H7 (cell line): ENCODE data around the gene PLPP1. TPM values are rescaled to one million over a fixed set of nuclear protein-coding genes. Genes with fewer than 3 reads are reported as not detected.

Experiments
- DNase-seq: peaks from one replicate; pipeline ENCODE4 v3.0.0; 2012
- H3K27me3 ChIP-seq: 2 replicates; pipeline ENCODE4 v1.6.0; 2011; ENCODE audit warnings: mild to moderate bottlenecking, low read length; ENCODE audit not compliant: control insufficient read depth, insufficient read depth
- H3K36me3 ChIP-seq: replicated peaks from 2 replicates; pipeline ENCODE4 v1.5.1; 2011; ENCODE audit warnings: low read length; ENCODE audit not compliant: control insufficient read depth, insufficient read depth
- H3K4me3 ChIP-seq: 2 replicates; pipeline ENCODE4 v1.5.1; 2011; ENCODE audit warnings: low read depth, mild to moderate bottlenecking, control low read depth, low read length, moderate library complexity; ENCODE audit not compliant: insufficient read depth
- total RNA-seq: library from RNA; depleted of rRNA; stranded (reverse); fragments of >200 nt; shearing (Covaris generic); gene quantifications from 2 replicates; pipeline ENCODE4 v1.2.3, GENCODE V29; 2014

PLPP1 gene
- total RNA-seq, 1 experiment from 2014 or later = 81.4 TPM

DNA sequence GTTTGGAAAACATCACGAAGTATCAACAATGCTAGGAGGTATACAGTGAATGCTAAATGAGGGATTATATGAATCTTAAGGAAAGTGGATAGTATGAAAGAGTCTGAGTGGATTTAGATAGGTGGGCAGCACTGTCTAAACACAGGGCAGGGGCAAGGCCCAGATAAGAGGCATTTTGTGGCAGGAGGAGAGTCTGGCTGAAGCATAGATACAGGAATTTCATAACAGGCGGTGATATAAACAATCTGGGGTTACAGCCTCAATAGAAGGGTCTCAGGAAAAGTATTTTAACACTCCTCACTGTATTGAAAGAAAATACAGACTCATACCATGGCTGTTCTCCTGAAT is 96.9 kb downstream of the PLPP1 start:
- DNase-seq = no peak
- Histone ChIP-seq H3K4me3 (no peak overlapping the region), H3K27me3 (no peaks in the 10 kb centered on the region), H3K36me3 (peaks cover 6% of the 10 kb centered on the region)

- DNase-seq = no peak
- peaks cover 6% of the 10 kb centered on the region for H3K36me3 ChIP-seq
- no peak overlapping the region for H3K4me3 ChIP-seq
- H3K27me3 ChIP-seq = no peaks in the 10 kb centered on the region
Observed at GRCh38 chr5:55437452-55437851, 97.3 kb downstream of the PLPP1 start.

DNA sequence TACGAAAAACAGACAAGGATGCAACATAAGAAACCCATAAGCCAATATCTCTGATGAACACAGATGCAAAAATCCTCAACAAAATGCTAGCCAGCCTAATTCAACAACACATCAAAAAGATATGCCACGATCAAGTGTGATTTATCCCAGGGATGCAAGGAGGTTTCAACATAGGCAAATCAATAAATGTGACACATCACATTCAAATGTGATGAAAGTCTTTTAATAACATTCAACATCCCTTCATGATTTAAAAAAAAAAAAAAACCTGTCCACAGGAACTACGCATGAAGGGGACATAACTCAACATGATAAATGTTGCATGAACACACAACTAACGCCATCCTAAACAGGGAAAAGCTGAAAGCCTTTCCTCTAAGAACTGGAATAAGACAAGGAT is 102.2 kb downstream of the PLPP1 start:
- H3K4me3 ChIP-seq = no peak overlapping the region
- DNase-seq = no peak
- peaks cover 2% of the 10 kb centered on the region; the same call in 1 of the 2 replicates for H3K36me3 ChIP-seq
- H3K27me3 ChIP-seq = no peaks in the 10 kb centered on the region

- peaks cover 8% of the 10 kb centered on the region for H3K36me3 ChIP-seq
- H3K27me3 ChIP-seq = no peaks in the 10 kb centered on the region
- H3K4me3 ChIP-seq = no peak overlapping the region
- no peak for DNase-seq
Observed at GRCh38 chr5:55429613-55430253, 105.0 kb downstream of the PLPP1 start.

DNA sequence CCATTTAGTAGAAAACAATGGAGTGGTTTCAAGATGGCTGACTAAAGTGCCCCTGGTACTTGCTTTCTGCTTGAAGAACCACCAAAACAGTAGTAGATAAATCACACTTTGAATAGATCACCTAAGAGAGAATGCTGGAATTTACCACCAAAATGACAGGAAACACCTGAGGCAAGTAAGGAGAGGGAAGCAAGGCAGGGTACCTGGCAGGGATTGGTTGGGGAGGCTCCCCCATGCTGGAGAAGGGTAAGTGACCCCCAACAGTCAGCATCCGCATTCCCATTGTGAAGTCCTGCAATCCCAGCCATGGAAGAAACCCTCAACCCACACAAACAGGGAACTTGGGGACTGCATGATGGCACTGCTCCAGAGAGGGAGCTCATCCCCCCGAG is 105.5 kb downstream of the PLPP1 start:
- Histone ChIP-seq H3K36me3 (peaks cover 10% of the 10 kb centered on the region), H3K27me3 (no peaks in the 10 kb centered on the region), H3K4me3 (no peak overlapping the region)
- no peak for DNase-seq

DNA sequence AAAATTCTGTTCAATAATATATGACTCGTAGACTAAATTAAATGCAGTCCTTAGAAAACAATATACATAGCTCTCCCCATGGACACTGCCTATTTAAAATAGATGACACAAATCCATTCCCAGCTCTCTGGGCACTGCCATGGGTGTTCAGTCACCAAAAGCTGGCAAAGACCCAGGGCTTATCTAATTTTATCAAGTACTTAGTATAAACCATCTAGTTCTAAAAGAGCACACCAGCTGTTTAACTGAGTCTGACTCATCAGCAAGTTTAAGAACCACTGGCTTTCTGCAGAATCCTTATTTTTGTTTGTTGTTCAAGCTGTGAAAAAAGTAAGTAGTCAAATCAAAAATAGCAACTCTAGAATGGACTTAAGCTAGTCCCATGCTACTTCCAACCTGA is 107.6 kb downstream of the PLPP1 start:
- Histone ChIP-seq H3K4me3 (no peak overlapping the region), H3K36me3 (peaks cover 21% of the 10 kb centered on the region), H3K27me3 (no peaks in the 10 kb centered on the region)
- no peak for DNase-seq

- no peak for DNase-seq
- Histone ChIP-seq H3K36me3 (peaks cover 21% of the 10 kb centered on the region), H3K4me3 (no peak overlapping the region), H3K27me3 (no peaks in the 10 kb centered on the region)
Observed at GRCh38 chr5:55426455-55426854, 108.3 kb downstream of the PLPP1 start.

DNA sequence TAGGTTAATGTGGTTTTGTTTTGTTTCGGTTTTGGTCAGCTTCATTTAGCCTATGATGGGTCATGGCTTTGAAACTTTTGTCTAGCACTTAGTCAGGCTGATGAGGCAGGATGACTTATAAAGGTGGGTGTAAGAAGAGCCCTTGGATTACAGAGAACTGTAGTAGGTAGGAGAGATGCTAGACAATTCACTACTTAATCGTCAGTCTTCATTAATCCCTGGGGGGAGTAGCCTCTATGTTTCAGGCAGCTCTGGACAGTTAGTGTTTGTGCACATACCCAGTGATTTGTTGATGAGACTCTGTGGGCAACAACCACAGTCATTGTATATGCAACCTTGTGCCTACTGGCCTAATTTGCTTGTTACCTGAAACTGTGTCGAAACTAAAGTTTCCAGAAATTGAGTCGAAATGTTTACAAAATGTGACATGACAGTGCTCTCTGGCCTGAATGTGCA is 113.7 kb downstream of the PLPP1 start:
- Histone ChIP-seq H3K4me3 (no peak overlapping the region), H3K27me3 (no peaks in the 10 kb centered on the region), H3K36me3 (peaks cover 18% of the 10 kb centered on the region)
- DNase-seq = no peak

- no peak for DNase-seq
- Histone ChIP-seq H3K4me3 (no peak overlapping the region), H3K27me3 (no peaks in the 10 kb centered on the region), H3K36me3 (peaks cover 11% of the 10 kb centered on the region)
Observed at GRCh38 chr5:55418994-55419968, 115.5 kb downstream of the PLPP1 start.

DNA sequence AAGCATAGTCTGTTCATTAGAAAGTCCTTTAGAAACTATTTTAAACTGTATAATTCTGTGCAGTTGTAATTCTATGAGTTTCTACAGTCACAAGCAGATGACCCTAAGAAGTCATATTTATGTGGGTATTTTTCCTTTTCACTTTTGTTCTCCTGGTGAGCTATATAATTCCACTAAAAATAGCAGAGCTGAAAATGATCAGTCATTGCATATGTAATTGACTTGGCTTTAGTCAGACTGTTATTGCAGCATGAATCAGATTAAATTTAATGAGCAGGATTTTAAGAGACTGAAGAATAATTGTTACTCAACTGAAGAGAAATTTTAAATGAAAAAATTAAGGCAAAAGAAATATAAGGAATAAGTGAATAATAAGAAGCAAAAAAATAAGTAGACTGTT is 118.5 kb downstream of the PLPP1 start:
- Histone ChIP-seq H3K27me3 (no peaks in the 10 kb centered on the region), H3K4me3 (no peak overlapping the region), H3K36me3 (no peaks in the 10 kb centered on the region; the same call in 1 of the 2 replicates)
- DNase-seq = no peak

- H3K36me3 ChIP-seq = peaks cover 3% of the 10 kb centered on the region
- no peaks in the 10 kb centered on the region for H3K27me3 ChIP-seq
Observed at GRCh38 chr5:55415071-55415470, 119.7 kb downstream of the PLPP1 start.

DNA sequence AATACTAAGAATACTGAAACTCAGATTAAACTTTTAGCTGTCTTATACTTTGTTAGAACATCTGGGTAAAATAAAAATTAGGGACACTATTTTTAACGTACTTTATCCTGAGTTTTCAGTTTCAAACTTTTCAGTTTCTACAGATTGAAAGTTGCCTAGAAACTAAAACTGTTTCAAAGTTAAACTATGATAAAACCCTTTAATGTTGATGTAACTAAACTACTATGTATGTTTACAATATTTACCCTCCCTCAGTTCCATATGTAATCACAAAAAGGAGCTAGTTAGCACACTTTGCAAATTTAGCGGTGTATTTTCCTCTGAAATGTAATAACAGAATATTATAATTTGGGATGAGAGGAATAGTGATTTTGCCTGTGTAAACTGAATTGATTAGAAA is 121.1 kb downstream of the PLPP1 start:
- Histone ChIP-seq H3K36me3 (peaks cover 3% of the 10 kb centered on the region), H3K4me3 (no peak overlapping the region), H3K27me3 (no peaks in the 10 kb centered on the region)
- DNase-seq = no peak

More at GRCh38 chr5:55415071-55415470, 119.7 kb downstream of the PLPP1 start:
- H3K4me3 ChIP-seq = no peak overlapping the region
- no peak for DNase-seq

GRCh38 chr5:55411876-55412275 is 122.9 kb downstream of the PLPP1 start:
- Histone ChIP-seq H3K36me3 (peaks cover 3% of the 10 kb centered on the region), H3K4me3 (no peak overlapping the region), H3K27me3 (no peaks in the 10 kb centered on the region)
- no peak for DNase-seq

GRCh38 chr5:55410845-55411244 is 123.9 kb downstream of the PLPP1 start:
- H3K36me3 ChIP-seq = peaks cover 5% of the 10 kb centered on the region

GRCh38 chr5:55409775-55410174 is 125.0 kb downstream of the PLPP1 start:
- Histone ChIP-seq H3K36me3 (peaks cover 5% of the 10 kb centered on the region), H3K27me3 (no peaks in the 10 kb centered on the region), H3K4me3 (no peak overlapping the region)
- no peak for DNase-seq

More at GRCh38 chr5:55410845-55411244, 123.9 kb downstream of the PLPP1 start:
- Histone ChIP-seq H3K27me3 (no peaks in the 10 kb centered on the region), H3K4me3 (no peak overlapping the region)
- no peak for DNase-seq
